Thyroid gland (tissue), 4 donors: Measurements from ENCODE around the gene CADPS. TPM values are rescaled to one million over a fixed set of nuclear protein-coding genes. Genes with fewer than 3 reads are reported as not detected.

ENCODE experiments used
- DNase-seq, 2 donors: peaks; one replicate each; pipeline ENCODE4 v3.0.0-alpha.2; 2019
- H3K27ac ChIP-seq, 3 donors: fragments of 200-600 bp; sonication (generic); 1 replicate in 2 of 3; 2 replicates in 1 of 3; pipeline ENCODE4 v1.5.1; 2016 to 2019; ENCODE audit warnings: mild to moderate bottlenecking in 1 of 3, moderate library complexity in 1 of 3
- H3K27me3 ChIP-seq: fragments of 200-600 bp; sonication (generic); one replicate; pipeline ENCODE4 v1.5.1; 2019
- H3K36me3 ChIP-seq, 2 donors: fragments of 200-600 bp; sonication (generic); one replicate each; pipeline ENCODE4 v1.5.1; 2016 to 2019
- H3K4me1 ChIP-seq, 2 donors: fragments of 200-600 bp; sonication (generic); one replicate each; pipeline ENCODE4 v1.5.1; 2017 to 2019
- H3K4me3 ChIP-seq, 3 donors: fragments of 200-600 bp; sonication (generic); replicated peaks in 1 of 3; 1 replicate in 2 of 3; 2 replicates in 1 of 3; pipeline ENCODE4 v1.5.1; 2016; ENCODE audit warnings: mild to moderate bottlenecking in 1 of 3
- H3K9me3 ChIP-seq: fragments of 200-600 bp; sonication (generic); one replicate; pipeline ENCODE4 v1.5.1; 2017
- POLR2A ChIP-seq, 2 donors: fragments of 450-650 bp; IDR thresholded peaks; one replicate each; pipeline ENCODE4 v1.6.1; 2017; ENCODE audit warnings: antibody characterized with exemption in 2 of 2, mild to moderate bottlenecking in 2 of 2, moderate library complexity in 1 of 2
- WGBS, 2 donors: methylation state at CpG; one replicate each; pipeline ENCODE4 v1.1.5; 2017; 5-methylcytosine and 5-hydroxymethylcytosine counted together
- intact Hi-C: fragments of 100-400 bp; cut with DNase I; formaldehyde crosslinking; loops from one replicate; pipeline ENCODE4 v1.15.1; 2023
- total RNA-seq, 4 donors: library from RNA; depleted of rRNA; stranded (reverse); fragments of >200 nt; gene quantifications; one replicate each; pipeline ENCODE4 v1.2.3, GENCODE V29; 2016
- TF ChIP-seq, protein P1 (sequence below), 6 experiments: fragments of 200-600 bp in 3 of 6; fragments of 450-650 bp in 3 of 6; sonication (generic) in 3 of 6; IDR thresholded peaks; one replicate each; pipeline ENCODE4 v1.5.1; 2016 to 2019; ENCODE audit warnings: antibody characterized with exemption in 6 of 6, mild to moderate bottlenecking in 2 of 6, inconsistent platforms in 1 of 6, moderate library complexity in 1 of 6

Gene CADPS
- total RNA-seq, 4 donors from 2014 or later, result 1.6 to 9.5 TPM; not detected in 2

DNA sequence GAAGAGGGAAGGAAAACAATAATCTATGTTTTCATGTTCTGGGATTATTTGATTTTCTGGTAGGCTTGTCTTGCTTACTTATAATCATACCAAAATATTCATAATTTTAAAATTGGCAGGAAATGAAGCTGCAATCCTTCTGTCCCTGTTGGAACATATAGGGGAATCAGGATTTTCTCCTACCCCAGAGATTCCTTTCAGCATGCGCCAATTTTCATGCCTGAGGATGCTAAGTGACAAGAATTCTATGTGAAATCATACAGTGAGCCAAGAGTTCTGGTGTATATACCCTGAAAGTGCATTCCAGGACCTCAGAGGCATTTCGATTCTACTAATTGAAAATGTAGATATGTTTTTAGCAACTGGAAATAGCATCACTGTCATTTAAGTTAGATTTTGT lies 9.9 kb upstream of the CADPS start:
- TF ChIP-seq, protein P1, sequence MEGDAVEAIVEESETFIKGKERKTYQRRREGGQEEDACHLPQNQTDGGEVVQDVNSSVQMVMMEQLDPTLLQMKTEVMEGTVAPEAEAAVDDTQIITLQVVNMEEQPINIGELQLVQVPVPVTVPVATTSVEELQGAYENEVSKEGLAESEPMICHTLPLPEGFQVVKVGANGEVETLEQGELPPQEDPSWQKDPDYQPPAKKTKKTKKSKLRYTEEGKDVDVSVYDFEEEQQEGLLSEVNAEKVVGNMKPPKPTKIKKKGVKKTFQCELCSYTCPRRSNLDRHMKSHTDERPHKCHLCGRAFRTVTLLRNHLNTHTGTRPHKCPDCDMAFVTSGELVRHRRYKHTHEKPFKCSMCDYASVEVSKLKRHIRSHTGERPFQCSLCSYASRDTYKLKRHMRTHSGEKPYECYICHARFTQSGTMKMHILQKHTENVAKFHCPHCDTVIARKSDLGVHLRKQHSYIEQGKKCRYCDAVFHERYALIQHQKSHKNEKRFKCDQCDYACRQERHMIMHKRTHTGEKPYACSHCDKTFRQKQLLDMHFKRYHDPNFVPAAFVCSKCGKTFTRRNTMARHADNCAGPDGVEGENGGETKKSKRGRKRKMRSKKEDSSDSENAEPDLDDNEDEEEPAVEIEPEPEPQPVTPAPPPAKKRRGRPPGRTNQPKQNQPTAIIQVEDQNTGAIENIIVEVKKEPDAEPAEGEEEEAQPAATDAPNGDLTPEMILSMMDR (IDR thresholded peaks at IDR 0.05), result no peak
- TF ChIP-seq POLR2A (IDR thresholded peaks at IDR 0.05), result no peak
- no peaks in the 10 kb centered on the region for H3K4me1 ChIP-seq
- WGBS, 2 donors, result 78 to 84% methylated on average over 2 of the region's 2 CpGs
- no peaks in the 10 kb centered on the region for H3K27me3 ChIP-seq
- no peak overlapping the region for H3K4me3 ChIP-seq
- intact Hi-C loops, result no loop called here
- no peak for DNase-seq
- H3K36me3 ChIP-seq, result no peaks in the 10 kb centered on the region
- H3K27ac ChIP-seq, result no peak overlapping the region
- no peaks in the 10 kb centered on the region for H3K9me3 ChIP-seq

DNA sequence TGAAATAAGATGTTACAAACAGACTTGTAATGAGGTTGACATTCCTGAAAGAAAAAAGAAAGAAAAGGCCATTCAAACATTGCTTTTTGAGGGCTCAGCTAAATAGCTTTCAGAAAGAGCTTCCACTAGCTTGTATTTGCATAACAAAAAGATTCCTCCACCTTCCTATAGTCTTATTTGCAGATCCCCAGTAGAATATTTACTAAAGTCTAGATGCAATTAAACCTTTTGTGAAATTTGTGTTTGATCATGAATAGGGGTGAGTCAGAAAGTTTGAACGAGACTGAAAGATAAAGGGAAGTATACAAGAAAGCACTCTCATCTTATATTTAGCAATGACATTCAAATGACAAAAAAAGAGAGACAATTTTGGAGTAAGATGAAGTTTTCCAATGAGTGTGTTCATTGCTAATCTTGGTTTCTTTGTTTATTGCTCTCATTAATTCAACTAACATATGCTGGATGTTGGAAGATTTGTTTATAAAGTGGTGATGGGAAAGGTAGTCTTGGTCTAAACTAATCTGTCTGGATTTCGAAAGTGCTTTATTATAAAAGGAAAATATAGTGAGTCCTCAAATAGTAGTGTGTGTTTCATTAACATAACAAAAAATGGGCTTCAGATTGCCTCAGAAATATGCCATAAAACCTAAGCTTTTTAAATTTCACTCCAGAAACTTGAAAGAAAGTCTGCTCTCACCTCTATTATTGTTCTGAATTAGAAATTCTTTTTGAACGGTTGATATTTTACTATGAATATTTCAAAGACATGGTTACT lies 9.1 kb upstream of the CADPS start:
- TF ChIP-seq POLR2A (IDR thresholded peaks at IDR 0.05), result no peak
- TF ChIP-seq, protein P1 (IDR thresholded peaks at IDR 0.05), result no peak
- H3K9me3 ChIP-seq, result no peaks in the 10 kb centered on the region
- no peak overlapping the region for H3K27ac ChIP-seq
- H3K36me3 ChIP-seq, result no peaks in the 10 kb centered on the region
- WGBS, 2 donors, result 42 to 43% methylated on average over 3 of the region's 3 CpGs
- H3K4me3 ChIP-seq, result no peak overlapping the region
- H3K4me1 ChIP-seq, result no peaks in the 10 kb centered on the region
- H3K27me3 ChIP-seq, result no peaks in the 10 kb centered on the region
- intact Hi-C loops, result no loop called here
- DNase-seq, result no peak

DNA sequence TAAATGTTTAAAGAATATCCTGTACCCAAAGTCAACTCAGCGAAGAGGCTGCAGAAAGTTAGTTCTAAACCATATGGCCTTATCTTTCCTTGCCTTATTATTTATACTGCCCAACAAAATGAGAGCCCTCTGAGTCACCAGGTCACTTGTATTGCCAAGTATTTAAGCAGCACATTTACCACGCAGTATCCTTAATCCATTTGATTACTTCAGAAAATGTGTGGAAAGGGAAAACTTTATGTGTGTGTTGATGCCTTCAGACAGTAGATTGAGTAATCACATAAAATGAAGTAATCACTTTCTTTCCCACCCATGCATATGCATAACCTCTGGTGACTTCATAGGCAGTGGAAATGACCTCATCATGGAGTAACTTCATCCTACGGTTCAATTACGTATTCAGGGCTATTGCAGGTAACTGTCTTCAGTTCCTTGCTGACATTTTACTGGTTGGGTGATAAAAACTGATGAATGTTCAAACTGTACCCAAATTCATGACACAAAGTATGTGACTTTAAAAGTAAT lies 7.5 kb upstream of the CADPS start:
- no peaks in the 10 kb centered on the region for H3K9me3 ChIP-seq
- no peaks in the 10 kb centered on the region for H3K27me3 ChIP-seq
- no peaks in the 10 kb centered on the region for H3K4me1 ChIP-seq
- no peak overlapping the region for H3K27ac ChIP-seq
- TF ChIP-seq, protein P1 (IDR thresholded peaks at IDR 0.05), result no peak
- no peak for TF ChIP-seq POLR2A (IDR thresholded peaks at IDR 0.05)
- WGBS, 2 donors, result 82 to 90% methylated on average over 4 of the region's 4 CpGs
- intact Hi-C loops, result no loop called here
- no peak overlapping the region for H3K4me3 ChIP-seq
- H3K36me3 ChIP-seq, result no peaks in the 10 kb centered on the region
- no peak for DNase-seq

DNA sequence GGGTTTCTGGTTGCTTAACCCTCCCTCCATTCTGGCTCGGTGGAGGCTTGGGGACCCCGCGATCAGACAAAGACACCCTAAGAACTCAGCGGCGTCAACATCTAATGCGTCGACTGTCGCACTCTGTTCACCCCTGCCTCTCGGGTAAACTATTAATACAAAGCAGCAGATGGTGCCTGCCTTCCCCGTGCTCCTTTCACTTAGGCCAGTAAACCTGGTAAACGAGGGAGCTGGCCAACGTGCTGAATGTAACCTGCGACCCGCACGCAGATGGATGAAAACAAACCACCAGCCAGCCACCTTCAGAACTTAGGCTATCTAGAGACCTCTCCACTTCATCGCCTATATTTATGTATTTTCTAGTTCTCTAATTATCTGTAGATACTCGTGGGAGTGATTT lies 848 bp upstream of the CADPS start:
- intact Hi-C loops, result no loop called here
- DNase-seq, result peak; percentile 40 to 72
- Histone ChIP-seq H3K27me3 (peaks cover 4% of the 10 kb centered on the region), H3K4me1 (peaks cover 5 to 9% of the 10 kb centered on the region in 2 donors), H3K27ac (no peak overlapping the region), H3K36me3 (no peaks in the 10 kb centered on the region), H3K9me3 (no peaks in the 10 kb centered on the region), H3K4me3 (no peak overlapping the region)
- WGBS, 2 donors, result 4 to 8% methylated on average over 17 of the region's 17 CpGs
- TF ChIP-seq, protein P1 (IDR thresholded peaks at IDR 0.05), result no peak
- no peak for TF ChIP-seq POLR2A (IDR thresholded peaks at IDR 0.05)

DNA sequence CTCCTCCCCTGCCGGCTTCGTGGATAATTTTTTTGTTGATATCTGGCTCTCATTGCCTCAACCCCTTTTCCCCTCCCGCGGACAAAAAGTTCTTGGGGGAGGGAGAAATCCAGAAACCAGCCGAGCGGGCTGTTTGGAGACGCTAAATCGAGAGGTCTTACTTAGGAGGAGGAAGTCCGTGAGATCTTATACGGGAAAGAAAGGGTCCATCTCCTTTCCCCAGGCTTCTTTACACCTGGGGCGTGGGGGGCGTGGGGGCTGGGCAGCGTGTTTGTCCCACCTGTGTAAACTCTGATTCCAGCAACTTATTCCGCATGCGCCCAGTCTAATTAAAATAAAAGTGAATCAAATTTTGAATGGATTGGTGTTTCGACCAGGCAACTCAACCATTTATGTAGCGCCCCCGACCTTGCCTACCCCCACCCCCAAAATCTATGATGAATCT lies 364 bp upstream of the CADPS start:
- H3K27me3 ChIP-seq, result peaks cover 4% of the 10 kb centered on the region
- no peak for DNase-seq

More for the DNA sequence above, 364 bp upstream of the CADPS start:
- no peak for TF ChIP-seq POLR2A (IDR thresholded peaks at IDR 0.05)
- TF ChIP-seq, protein P1 (IDR thresholded peaks at IDR 0.05), result no peak
- intact Hi-C loops, result no loop called here
- H3K9me3 ChIP-seq, result no peaks in the 10 kb centered on the region
- H3K4me3 ChIP-seq, result no peak overlapping the region
- no peaks in the 10 kb centered on the region for H3K36me3 ChIP-seq
- 8 to 10% methylated on average over 18 of the region's 18 CpGs for WGBS, 2 donors
- H3K4me1 ChIP-seq, result peaks cover 5 to 9% of the 10 kb centered on the region in 2 donors
- no peak overlapping the region for H3K27ac ChIP-seq
